ENCODE data around the gene FOSL2.

The FOSL2 gene

DNA sequence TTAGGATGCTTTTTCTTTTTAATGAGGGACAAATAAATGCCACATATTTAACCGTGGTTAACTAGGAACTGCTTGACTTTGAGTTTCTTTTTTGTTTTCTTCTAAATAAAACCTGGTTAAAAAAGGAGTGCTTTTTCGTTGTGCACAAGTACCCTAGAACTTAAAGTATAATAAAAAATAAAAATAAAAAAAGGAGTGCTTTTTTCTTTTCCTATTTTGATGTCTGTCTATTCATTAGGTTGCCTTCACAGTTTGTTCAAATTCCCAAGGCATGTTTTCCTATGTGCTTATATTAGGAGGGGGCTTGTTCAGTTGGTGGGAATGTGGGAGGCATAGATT, 4.4 kb downstream of the FOSL2 start:
- DNase-seq, result no peak

DNA sequence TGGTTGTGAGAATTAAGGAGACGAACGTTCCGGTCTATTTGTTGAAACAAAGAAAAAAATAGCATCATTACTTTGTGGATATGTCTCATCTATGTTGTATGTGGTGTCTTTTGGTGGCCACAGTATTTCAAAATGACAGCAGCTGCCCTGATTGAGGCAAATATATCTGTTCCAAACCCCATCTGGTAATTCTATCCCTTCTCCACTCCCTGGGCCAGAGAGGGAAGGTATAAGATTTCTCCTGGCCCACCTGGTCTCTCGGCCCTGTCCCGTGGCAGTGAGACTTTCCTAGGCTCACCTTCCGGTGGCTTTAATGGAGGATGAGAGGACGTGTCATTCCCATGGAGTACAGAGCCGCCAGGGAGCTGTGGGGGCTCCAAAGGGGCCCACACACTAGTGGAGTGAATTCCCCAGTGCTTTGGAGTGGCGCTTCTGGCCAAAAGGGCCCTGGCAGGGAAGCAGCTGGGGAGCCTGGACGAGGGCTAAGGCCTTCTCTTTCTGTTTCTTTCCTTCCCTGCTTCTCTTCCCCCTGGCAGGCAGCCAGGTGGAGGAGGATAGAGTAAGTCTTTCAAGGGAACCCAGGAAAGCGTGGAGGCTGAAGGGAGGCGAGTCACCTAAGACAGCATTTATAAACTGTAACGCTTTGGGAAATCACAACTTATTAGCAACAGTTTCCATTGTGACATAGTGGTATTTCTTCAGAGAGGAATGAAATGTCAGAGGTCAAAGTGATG, 5.6 kb downstream of the FOSL2 start:
- no peak for DNase-seq

- DNase-seq, result no peak
Measured at GRCh38 chr2:28399289-28399688, 6.6 kb downstream of the FOSL2 start.

- no peak for DNase-seq
Measured at GRCh38 chr2:28399956-28400355, 7.3 kb downstream of the FOSL2 start.

GRCh38 chr2:28400419-28400818, 7.8 kb downstream of the FOSL2 start:
- DNase-seq, result no peak

- no peak for DNase-seq
Measured at GRCh38 chr2:28400921-28401320, 8.3 kb downstream of the FOSL2 start.

DNA sequence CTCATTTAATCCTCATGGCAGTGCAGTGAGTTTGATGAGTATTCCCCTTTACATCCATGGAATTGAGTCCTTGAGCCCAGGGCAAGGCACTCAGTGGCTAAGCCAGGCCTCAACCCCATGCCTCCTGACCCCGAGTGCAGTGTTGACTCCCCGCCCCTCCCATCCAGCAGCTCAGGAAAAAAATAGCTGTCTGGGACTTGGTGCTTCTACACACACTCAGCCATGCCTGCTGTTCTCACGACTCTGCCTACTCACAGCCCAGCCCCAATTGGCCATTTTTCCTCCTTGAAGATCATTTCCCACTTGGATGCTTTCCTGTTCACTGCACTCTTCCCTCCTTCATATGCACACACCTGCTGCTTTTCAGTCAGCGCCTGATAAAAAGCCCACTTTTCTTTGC, 8.8 kb downstream of the FOSL2 start:
- DNase-seq, result no peak

- DNase-seq, result no peak
Measured at GRCh38 chr2:28401948-28402550, 9.4 kb downstream of the FOSL2 start.

- DNase-seq, result no peak
Measured at GRCh38 chr2:28403370-28403956, 10.8 kb downstream of the FOSL2 start.

DNA sequence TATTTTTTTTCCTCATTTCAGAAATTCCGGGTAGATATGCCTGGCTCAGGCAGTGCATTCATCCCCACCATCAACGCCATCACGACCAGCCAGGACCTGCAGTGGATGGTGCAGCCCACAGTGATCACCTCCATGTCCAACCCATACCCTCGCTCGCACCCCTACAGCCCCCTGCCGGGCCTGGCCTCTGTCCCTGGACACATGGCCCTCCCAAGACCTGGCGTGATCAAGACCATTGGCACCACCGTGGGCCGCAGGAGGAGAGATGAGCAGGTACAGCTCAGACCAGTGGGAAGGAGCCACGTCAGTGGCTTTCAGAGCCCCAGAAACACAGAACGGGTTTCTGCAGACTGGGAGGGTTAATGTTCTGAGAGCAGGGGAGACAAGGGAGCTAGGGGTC, 11.4 kb downstream of the FOSL2 start:
- no peak for DNase-seq

DNA sequence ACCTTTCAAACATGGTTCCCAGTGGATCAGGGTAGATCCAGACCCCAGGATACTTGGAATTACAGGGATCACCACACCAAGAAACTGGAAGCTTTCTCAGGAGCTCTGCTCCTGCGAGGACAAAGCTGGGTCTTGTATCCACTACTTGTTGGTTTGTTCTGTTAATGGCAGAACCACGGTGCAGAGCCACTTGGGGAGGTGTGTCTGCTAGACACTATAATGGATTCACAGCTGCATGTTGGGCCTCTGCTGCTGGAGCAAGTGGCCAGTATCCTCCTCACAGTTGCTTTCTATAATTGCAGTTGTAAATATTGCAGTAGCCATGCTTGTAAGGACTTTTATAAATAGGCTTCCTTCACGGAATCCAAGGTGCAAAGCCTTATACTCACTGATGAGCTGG, 12.9 kb downstream of the FOSL2 start:
- no peak for DNase-seq

DNA sequence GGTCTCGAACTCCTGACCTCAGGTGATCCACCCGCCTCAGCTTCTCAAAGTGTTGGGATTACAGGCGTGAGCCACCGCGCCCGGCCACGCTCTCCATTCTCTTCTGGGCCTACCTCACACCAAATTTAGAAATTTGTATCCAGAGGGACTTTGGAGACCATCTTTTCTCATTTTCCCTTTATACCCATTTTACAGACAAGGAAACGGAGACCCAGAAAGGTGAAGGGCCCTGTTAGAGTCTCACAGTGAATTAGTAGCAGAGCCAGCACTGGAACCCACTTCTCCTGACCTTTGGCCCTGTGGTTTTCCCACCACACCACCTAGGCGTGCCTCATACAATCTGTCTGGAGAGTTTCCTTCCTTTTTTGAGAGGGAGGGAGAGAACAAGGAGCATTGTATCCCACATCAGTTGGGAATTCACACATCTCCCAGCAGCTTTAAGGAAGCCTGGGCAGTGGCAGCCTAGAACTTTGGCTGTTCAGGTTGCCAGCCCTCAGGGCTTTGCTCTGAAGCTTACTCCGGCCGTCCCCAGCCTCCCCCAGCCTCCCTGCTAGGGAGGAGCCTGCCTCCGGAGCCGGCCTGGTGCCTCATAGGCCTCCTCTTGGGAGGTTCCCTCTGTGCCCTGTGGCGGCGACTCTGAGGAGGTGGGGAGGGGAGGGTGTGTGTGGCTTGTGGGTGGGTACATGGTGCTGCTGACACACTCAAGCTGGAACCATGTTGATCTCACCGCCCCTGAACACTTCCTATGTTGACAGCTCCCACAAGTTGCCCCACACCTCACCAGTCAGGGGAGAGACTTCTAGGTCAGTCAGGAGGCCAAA, 13.8 kb downstream of the FOSL2 start:
- peak; percentile 11 for DNase-seq

DNA sequence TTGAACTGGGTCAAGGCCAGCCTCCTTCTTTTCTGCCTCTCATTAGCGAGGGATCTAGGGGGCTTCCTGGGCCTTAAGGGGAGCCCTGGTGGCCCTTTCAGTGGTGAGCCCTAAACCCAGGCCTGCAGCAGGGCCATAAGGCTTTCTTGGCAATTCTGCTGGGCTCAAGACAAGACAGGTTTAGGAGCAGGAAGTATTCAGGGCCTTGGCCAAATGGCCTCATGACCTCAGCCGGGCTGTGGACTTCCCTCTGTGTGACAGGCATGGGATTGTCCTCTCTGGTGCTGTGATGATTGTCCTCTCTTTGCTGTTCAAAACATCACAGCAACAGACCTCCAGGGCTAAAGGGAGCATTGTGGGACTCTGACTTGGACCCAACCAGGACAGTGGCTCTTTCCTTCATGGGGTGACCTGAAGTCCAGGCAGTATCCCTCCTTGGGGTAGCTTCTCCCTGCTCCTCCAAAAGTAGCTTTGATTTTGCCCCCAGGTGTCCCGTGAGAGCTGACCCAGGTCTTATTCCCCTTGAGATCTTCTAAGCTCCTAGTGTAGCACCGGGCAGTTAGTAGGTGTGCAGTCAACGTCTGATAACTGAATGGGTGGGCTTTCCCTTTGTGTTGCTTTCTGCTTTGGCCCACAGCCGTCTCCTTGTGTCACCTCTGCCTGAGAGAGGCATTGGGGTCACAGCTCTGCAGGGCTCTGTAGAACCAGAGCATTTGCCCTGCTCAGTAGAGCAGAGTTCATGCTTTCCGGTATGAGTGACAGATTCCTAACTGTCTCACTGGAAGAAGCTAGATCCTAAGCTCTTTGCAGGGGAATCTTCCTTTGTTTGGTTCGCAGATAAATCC, 14.7 kb downstream of the FOSL2 start:
- DNase-seq, result no peak

GRCh38 chr2:28407976-28408690, 15.5 kb downstream of the FOSL2 start:
- no peak for DNase-seq

DNA sequence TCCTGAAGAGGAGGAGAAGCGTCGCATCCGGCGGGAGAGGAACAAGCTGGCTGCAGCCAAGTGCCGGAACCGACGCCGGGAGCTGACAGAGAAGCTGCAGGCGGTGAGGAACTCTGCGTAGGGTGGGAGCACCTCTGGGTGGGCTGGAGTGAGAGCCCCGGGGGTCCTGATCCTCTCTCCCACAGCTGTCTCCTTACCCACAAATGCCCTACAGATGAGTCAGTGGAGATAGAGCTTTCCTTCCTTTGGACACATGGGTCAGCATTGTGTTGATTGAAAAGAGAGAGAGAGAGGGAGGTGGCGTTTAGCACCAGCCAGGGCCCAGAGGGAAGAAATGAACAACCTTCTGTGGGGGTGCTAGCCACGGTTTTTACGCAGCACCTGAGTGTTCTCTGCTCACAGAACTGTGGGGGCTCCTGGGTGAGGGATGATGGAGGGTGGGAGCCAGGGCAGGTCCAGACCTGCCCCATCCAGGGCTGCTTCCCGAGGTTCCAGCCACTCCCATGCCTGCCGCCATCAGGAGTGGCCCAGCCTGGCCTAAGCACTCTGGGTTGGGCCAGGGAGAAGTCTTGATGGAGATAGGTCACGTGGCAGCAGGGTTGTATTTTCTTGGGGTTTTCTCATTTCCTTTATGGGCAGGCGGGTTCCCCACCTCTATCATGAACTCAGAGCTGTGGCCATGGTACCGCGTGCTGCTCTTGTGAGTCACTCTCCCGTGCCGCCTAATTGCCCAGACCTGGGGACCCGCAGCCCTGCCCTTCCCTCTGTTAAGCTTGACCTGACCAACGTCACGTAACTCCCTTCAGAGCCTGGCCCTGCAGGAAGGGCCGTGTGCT, 16.3 kb downstream of the FOSL2 start:
- DNase-seq, result peak; percentile 25

DNA sequence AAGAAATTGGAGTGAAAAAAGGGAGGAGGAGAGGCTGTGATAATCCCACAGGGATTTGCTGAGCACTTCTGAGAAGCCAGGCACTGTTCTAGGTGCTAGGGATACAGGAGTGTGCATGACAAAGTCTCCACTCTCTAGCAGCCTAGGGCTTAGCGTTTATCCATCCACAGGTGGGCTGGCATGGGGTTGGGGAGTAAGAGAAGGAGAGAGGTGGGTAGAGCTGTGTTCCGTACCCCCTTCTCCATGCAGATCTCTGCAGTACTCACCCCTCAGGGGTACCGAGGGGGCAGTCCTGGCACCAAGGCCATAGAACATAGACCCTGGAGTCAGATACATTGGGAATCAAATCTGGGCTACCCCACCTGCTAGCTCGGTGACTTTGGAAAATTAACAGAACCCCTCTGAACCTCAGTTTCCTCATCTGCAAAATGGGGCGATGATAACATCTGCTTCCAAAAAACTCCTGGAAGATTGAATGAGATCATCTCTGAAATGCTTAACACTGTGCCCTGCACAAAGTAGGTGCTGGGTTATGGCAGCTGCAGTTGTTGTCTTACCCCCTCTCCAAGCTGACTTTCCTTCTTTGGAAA, 18.6 kb downstream of the FOSL2 start:
- DNase-seq, result no peak

- no peak for DNase-seq
Measured at GRCh38 chr2:28411956-28412609, 19.4 kb downstream of the FOSL2 start.

- DNase-seq, result no peak
Measured at GRCh38 chr2:28412625-28413151, 20.0 kb downstream of the FOSL2 start.

- DNase-seq, result no peak
Measured at GRCh38 chr2:28413152-28413898, 20.7 kb downstream of the FOSL2 start.
